Endothelial cell of umbilical vein (primary cell): ENCODE data around the gene APMAP. TPM values are rescaled to one million over a fixed set of nuclear protein-coding genes. Genes with fewer than 3 reads are reported as not detected.
"Not testable (repeated sequence)": the region's sequence is repeated elsewhere in the genome, so short reads cannot be mapped to it uniquely, and the experiment has no call there.

ENCODE experiments used
- BruUV-seq: library from RNA; stranded (reverse); fragments of 400-500 nt; replicated peaks from 2 replicates; lab custom pipeline; 2021; lab: Mats Ljungman, UMichigan
- CTCF ChIA-PET: fragments of 300-600, 350-600 bp; sonication (Branson Sonifier 250); formaldehyde crosslinking; loops from one replicate; lab custom pipeline; 2021; ENCODE audit warnings: antibody characterized with exemption, inconsistent platforms; lab: Charles Lee
- POLR2A ChIA-PET: fragments of 300-600, 350-600 bp; sonication (Branson Sonifier 250); formaldehyde crosslinking; loops from one replicate; lab custom pipeline; 2021; ENCODE audit warnings: antibody characterized with exemption, inconsistent platforms; lab: Charles Lee
- DNase-seq: peaks from one replicate; pipeline ENCODE4 v3.0.0-alpha.2; 2011; ENCODE audit warnings: low read depth, low spot score
- FAIRE-seq: peaks from 2 replicates; lab custom pipeline; 2011; peaks lifted over from hg19 to GRCh38; lab: Jason Lieb, UNC
- H2AFZ ChIP-seq: 2 replicates; pipeline ENCODE4 v1.6.0; 2012; ENCODE audit warnings: low read depth, low read length, control low read depth, inconsistent platforms
- H3K27ac ChIP-seq: 2 replicates; pipeline ENCODE4 v1.5.1; 2011; ENCODE audit warnings: low read depth, mild to moderate bottlenecking, control low read depth, low read length, moderate library complexity; ENCODE audit not compliant: insufficient read depth
- H3K27me3 ChIP-seq, 2 experiments: 2 replicates each; pipeline versions ENCODE4 v1.6.0 to v1.6.1; 2011; ENCODE audit warnings: low read length in 2 of 2, mixed read lengths in 1 of 2; ENCODE audit not compliant: control insufficient read depth in 2 of 2, insufficient read depth in 2 of 2
- H3K36me3 ChIP-seq, 2 experiments: 2 replicates in 1 of 2; 3 replicates in 1 of 2; pipeline ENCODE4 v1.5.1; 2011; ENCODE audit warnings: low read length in 2 of 2, mild to moderate bottlenecking in 1 of 2, moderate library complexity in 1 of 2; ENCODE audit not compliant: control insufficient read depth in 2 of 2, insufficient read depth in 2 of 2; ENCODE audit errors: extremely low read depth in 1 of 2
- H3K4me1 ChIP-seq: 3 replicates; pipeline ENCODE4 v1.5.1; 2011; ENCODE audit warnings: mild to moderate bottlenecking, low read length; ENCODE audit not compliant: control insufficient read depth, insufficient read depth; ENCODE audit errors: extremely low read depth
- H3K4me2 ChIP-seq: 2 replicates; pipeline ENCODE4 v1.6.1; 2011; ENCODE audit warnings: low read length, control low read depth, mixed read lengths; ENCODE audit not compliant: insufficient read depth
- H3K4me3 ChIP-seq, 3 experiments: fragments of 200-600 bp in 1 of 3; sonication (generic), shearing (Covaris generic) in 1 of 3; replicated peaks in 1 of 3; 2 replicates each; pipeline ENCODE4 v1.5.1; 2011 to 2016; ENCODE audit warnings: control low read depth in 3 of 3, low read length in 3 of 3, mild to moderate bottlenecking in 2 of 3, inconsistent platforms in 1 of 3, low read depth in 1 of 3, moderate library complexity in 1 of 3; ENCODE audit not compliant: insufficient read depth in 1 of 3
- H3K79me2 ChIP-seq: 2 replicates; pipeline ENCODE4 v1.6.0; 2012; ENCODE audit warnings: low read length, inconsistent platforms; ENCODE audit not compliant: control insufficient read depth, insufficient read depth
- H3K9ac ChIP-seq: replicated peaks from 2 replicates; pipeline ENCODE3; 2011; ENCODE audit warnings: low read length, control low read depth; ENCODE audit not compliant: insufficient read depth; ENCODE audit errors: extremely low read depth
- H3K9me1 ChIP-seq: replicated peaks from 3 replicates; pipeline ENCODE4 v1.6.0; 2011; ENCODE audit warnings: mild to moderate bottlenecking, low read length; ENCODE audit not compliant: control insufficient read depth, insufficient read depth; ENCODE audit errors: extremely low read depth
- H3K9me3 ChIP-seq: replicated peaks from 2 replicates; pipeline ENCODE4 v1.5.1; 2012; ENCODE audit warnings: low read length, inconsistent platforms; ENCODE audit not compliant: control insufficient read depth, insufficient read depth
- H4K20me1 ChIP-seq: replicated peaks from 2 replicates; pipeline ENCODE3; 2011; ENCODE audit warnings: mild to moderate bottlenecking, low read length; ENCODE audit not compliant: control insufficient read depth, insufficient read depth; ENCODE audit errors: extremely low read depth
- dilution Hi-C: fragments of 300-500 bp; cut with MboI; formaldehyde crosslinking; loops from one replicate; pipeline ENCODE4 v1.15.0; 2019; ENCODE audit warnings: low sequenced_read_pairs; ENCODE audit not compliant: extremely low pct_ligation_motif_present
- intact Hi-C: fragments of 100-400 bp; cut with micrococcal nuclease; formaldehyde crosslinking; loops from one replicate; pipeline ENCODE4 v1.10.0; 2022
- polyA plus RNA-seq, 4 experiments: library from polyadenylated mRNA; depleted of rRNA in 3 of 4; stranded (reverse) in 3 of 4; unstranded in 1 of 4; fragments of >200 nt; gene quantifications; 2 replicates each; pipeline versions ENCODE4 v1.2.1 to v1.2.3, GENCODE V29; 2011 to 2012; ENCODE audit warnings: missing spikeins in 1 of 4
- total RNA-seq: library from RNA; stranded (reverse); gene quantifications from 2 replicates; pipeline ENCODE4 v1.2.3, GENCODE V29; 2021
- TF ChIP-seq, protein P1 (sequence below), 2 donors: IDR thresholded peaks; 1 replicate in 1 of 2; 2 replicates in 1 of 2; pipeline ENCODE4 v1.5.1; 2011; ENCODE audit warnings: low read length in 2 of 2, mild to moderate bottlenecking in 2 of 2, moderate library complexity in 2 of 2, control low read depth in 1 of 2, inconsistent platforms in 1 of 2, low read depth in 1 of 2; ENCODE audit not compliant: insufficient read depth in 1 of 2; ENCODE audit errors: extremely low read depth in 1 of 2

APMAP gene
- total and polyA plus RNA-seq, 2 donors (not counting 3 experiments of a cell fraction or from before 2014, with no cell fraction given), result 80.7 to 110 TPM

DNA sequence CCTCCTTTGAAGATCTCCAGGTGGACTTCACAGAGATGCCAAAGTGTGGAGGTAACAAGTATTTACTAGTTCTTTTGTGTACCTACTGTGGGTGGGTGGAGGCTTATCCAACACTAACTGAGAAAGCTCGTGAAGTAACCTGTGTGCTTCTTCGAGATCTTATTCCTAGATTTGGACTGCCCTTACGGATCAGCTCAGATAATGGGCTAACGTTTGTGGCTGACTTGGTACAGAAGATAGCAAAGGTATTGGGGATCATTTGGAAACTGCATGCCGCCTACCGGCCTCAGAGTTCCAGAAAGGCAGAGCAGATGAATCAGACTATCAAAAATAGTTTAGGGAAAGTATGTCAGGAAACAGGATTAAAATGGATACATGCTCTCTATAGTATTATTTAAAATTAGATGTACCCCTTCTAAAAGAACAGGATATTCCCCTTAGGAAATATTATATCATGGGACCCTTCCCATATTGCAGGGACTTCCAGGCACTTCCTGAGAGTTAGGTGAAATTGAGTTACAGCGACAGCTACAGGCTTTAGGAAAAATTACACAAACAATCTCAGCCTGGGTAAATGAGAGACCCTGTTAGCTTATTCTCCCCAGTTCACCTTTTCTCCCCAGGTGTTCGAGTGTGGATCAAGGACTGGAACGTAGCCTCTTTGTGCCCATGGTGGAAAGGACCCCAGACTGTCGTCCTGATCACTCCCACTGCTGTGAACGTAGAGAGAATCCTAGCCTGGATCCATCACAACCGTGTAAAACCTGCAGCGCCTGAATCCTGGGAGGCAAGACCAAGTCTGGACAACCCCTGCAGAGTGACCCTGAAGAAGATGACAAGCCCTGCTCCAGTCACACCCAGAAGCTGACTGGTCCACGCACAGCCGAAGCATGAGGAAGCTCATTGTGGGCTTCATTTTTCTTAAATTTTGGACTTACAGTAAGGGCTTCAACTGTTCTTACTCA is 61.5 kb downstream of the APMAP start:
- H3K9ac ChIP-seq, H3K36me3 ChIP-seq, H3K9me1 ChIP-seq, H3K9me3 ChIP-seq, DNase-seq, H3K27me3 ChIP-seq, POLR2A ChIA-PET, dilution Hi-C loops, H3K27ac ChIP-seq, intact Hi-C loops, FAIRE-seq, H4K20me1 ChIP-seq, H3K4me2 ChIP-seq, H3K4me1 ChIP-seq, H3K4me3 ChIP-seq, BruUV-seq, H3K79me2 ChIP-seq, H2AFZ ChIP-seq: not testable (repeated sequence)
- CTCF ChIA-PET, result interaction anchor here (0.7 to 1.8 kb wide), 6 partner anchors 12 to 997 kb away, joined by 3 to 9 read pairs (median 3); partner anchors contain the start of gene CST7
- TF ChIP-seq, protein P1, sequence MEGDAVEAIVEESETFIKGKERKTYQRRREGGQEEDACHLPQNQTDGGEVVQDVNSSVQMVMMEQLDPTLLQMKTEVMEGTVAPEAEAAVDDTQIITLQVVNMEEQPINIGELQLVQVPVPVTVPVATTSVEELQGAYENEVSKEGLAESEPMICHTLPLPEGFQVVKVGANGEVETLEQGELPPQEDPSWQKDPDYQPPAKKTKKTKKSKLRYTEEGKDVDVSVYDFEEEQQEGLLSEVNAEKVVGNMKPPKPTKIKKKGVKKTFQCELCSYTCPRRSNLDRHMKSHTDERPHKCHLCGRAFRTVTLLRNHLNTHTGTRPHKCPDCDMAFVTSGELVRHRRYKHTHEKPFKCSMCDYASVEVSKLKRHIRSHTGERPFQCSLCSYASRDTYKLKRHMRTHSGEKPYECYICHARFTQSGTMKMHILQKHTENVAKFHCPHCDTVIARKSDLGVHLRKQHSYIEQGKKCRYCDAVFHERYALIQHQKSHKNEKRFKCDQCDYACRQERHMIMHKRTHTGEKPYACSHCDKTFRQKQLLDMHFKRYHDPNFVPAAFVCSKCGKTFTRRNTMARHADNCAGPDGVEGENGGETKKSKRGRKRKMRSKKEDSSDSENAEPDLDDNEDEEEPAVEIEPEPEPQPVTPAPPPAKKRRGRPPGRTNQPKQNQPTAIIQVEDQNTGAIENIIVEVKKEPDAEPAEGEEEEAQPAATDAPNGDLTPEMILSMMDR (IDR thresholded peaks at IDR 0.05; ENCODE audit: extremely low read depth in 1 of 2, insufficient read depth in 1 of 2, low read depth in 1 of 2, low read length in 2 of 2), result peak; percentile 16 to 30

DNA sequence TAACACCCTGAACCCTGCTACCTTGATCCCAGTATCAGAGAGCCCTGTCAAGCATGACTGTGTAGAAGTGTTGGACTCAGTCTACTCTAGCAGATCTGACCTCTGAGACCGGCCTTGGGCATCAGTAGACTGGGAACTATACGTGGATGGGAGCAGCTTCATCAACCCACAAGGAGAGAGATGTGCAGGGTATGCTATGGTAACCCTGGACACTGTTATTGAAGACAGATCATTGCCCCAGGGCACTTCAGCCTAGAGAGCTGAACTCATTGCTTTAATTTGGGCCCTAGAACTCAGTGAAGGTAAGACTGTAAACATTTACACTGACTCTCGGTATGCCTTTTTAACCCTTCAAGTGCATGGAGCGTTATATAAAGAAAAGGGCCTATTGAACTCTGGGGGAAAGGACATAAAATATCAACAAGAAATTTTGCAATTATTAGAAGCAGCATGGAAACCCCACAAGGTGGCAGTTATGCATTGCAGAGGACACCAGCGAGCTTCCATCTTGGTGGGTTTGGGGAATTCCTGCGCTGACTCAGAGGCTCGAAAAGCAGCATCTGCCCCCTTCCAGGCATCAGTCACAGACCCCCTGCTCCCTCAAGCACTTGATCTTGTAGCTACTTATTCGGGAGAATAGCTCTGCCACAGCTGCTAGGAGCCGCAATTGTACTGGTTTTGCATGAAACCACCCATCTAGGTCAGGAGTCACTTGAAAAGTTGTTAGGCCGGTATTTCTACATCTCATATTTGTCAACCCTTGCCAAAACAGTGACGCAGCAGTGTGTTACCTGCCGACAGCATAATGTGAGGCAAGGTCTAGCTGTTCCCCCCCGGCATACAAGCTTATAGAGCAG is 62.5 kb downstream of the APMAP start:
- H3K9ac ChIP-seq, dilution Hi-C loops, DNase-seq, BruUV-seq, POLR2A ChIA-PET, H3K27me3 ChIP-seq, intact Hi-C loops, H2AFZ ChIP-seq, H3K4me1 ChIP-seq, H3K79me2 ChIP-seq, H3K36me3 ChIP-seq, H3K4me2 ChIP-seq, H3K27ac ChIP-seq, H3K9me1 ChIP-seq, H3K4me3 ChIP-seq, FAIRE-seq, H4K20me1 ChIP-seq, H3K9me3 ChIP-seq: not testable (repeated sequence)
- CTCF ChIA-PET, result interaction anchor here (1.1 to 1.8 kb wide), 3 partner anchors 19 to 996 kb away, joined by 3 to 9 read pairs (median 3); partner anchors contain the start of gene CST7

DNA sequence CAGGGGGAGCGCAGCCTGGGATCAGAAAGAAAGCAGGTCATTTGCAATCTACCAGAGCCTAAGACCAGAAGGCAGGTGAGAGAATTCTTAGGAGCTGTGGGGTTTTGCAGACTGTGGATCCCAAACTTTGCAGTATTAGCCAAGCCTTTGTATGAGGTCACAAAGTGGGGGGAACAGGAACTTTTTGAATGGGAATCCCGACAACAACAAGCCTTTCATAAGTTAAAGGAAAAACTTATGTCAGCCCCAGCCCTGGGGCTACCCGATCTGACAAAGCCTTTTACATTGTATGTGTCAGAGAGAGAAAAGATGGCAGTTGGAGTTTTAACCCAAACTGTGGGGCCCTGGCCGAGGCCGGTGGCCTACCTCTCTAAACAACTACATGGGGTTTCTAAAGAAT is 63.3 kb downstream of the APMAP start:
- FAIRE-seq, POLR2A ChIA-PET, H4K20me1 ChIP-seq, H3K27ac ChIP-seq, BruUV-seq, H3K9me1 ChIP-seq, CTCF ChIA-PET, DNase-seq, H3K36me3 ChIP-seq, H3K79me2 ChIP-seq, H3K4me2 ChIP-seq, H2AFZ ChIP-seq, intact Hi-C loops, H3K4me3 ChIP-seq, dilution Hi-C loops, H3K4me1 ChIP-seq, H3K9ac ChIP-seq, H3K9me3 ChIP-seq, H3K27me3 ChIP-seq: not testable (repeated sequence)
